NCI-H82 treated with DMSO at 0.1 percent for 48 hours (cell line): ENCODE results near the gene TRAPPC14.
"Not testable (repeated sequence)": the region's sequence is repeated elsewhere in the genome, so short reads cannot be mapped to it uniquely, and the experiment has no call there.

Experiments used
- DNase-seq: peaks from one replicate; lab custom pipeline; 2025; ENCODE audit not compliant: unreplicated experiment; lab: John Stamatoyannopoulos, UW

The TRAPPC14 gene, protein sequence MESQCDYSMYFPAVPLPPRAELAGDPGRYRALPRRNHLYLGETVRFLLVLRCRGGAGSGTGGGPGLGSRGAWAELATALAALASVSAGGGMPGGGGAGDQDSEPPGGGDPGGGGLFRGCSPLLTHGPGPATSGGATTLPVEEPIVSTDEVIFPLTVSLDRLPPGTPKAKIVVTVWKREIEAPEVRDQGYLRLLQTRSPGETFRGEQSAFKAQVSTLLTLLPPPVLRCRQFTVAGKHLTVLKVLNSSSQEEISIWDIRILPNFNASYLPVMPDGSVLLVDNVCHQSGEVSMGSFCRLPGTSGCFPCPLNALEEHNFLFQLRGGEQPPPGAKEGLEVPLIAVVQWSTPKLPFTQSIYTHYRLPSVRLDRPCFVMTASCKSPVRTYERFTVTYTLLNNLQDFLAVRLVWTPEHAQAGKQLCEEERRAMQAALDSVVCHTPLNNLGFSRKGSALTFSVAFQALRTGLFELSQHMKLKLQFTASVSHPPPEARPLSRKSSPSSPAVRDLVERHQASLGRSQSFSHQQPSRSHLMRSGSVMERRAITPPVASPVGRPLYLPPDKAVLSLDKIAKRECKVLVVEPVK

DNA sequence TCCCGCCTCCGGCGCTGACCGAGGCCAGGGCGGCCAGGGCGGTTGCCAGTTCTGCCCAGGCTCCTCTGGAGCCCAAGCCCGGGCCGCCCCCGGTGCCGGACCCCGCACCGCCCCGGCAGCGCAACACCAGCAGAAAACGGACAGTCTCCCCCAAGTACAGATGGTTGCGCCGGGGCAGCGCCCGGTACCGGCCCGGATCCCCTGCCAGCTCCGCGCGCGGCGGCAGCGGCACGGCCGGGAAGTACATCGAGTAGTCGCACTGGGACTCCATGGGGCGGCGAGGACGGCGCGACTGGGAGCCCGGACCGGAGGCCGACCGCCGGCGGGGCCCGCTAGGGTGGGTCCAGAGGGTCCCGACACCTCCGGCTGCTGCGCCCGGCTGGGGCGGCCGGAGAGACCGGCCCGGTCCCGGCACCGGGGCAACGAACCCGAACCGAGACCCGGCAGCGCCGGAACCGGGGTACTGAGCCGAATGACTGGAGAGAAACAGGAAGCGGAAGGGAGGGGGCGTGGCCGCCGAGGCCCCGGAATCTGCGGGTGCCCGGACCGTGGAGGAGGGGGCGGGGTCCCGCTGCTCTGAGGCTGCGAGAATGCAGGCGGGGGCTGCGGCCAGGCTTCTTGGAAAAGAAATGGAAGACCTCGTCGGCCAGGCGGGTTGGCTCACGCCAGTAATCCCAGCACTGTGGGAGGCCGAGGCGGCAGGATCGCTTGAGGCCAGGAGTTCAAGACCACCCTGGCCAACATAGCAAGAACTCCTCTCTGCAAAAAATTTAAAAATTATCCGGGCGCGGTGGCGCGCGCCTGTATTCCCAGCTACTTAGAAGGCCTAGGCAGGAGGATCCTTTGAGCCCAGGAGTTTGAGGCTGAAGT lies at the start of gene TRAPPC14:
TSS of gene TRAPPC14 (minus strand) at position 495 of the 870 bp plus-strand sequence. CDS start at position 271, 224 bp downstream.
- DNase-seq, result peak; percentile 76

DNA sequence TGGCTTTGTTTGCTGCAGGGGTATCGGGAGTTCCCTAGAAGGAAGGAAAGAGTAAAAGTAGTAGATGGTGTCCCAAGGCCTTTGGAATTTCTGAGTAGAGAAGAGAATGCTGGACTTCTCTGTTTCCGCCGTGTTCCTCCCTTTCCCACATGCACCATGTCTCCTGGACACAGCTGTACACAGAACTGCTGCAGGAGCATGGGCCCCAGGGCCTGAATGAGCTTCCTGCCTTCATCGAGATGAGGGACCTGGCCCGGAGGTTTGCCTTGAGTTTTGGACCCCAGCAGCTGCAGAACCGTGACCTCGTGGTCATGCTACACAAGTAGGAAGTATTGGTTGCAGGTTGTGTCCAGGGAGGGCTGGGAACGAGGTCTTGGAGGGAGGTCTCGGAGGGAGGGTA lies 45.9 kb upstream of the TRAPPC14 start:
- no peak for DNase-seq

DNA sequence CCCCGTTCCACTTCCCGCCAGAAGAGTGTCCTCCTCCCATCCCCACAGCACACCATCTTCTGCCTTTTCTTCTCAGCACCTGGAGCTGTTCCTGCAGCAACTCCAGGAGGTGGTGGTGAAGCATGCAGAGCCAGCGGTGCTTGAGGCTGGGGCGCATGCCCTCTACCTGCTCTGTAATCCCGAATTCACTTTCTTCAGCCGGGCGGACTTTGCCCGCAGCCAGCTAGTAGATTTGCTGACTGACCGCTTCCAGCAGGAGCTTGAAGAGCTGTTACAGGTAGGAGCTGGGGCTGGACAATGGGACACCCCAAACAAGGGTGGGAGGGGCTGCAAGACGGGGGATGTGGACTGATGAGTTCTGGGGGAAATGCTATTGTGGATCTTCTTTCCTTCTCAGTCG lies 42.2 kb upstream of the TRAPPC14 start:
- no peak for DNase-seq

DNA sequence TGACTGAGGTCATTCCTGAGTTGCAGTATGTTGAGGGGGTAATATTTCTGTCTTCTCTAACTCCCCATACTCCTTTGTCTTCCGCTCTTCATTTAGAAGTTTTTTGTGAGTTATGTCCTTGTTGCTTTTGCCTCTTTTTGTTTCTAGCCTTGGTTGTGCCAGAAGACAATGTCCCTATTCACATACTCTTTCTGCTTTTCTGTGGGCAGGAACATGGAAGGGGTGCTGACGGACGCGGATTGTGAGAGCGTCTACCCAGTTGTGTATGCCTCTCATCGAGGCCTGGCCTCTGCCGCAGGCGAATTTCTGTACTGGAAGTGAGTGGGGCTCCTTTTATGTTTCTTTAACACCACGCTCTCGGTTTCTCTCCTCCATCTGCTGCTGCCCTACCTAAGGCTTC lies 39.7 kb upstream of the TRAPPC14 start:
- no peak for DNase-seq

DNA sequence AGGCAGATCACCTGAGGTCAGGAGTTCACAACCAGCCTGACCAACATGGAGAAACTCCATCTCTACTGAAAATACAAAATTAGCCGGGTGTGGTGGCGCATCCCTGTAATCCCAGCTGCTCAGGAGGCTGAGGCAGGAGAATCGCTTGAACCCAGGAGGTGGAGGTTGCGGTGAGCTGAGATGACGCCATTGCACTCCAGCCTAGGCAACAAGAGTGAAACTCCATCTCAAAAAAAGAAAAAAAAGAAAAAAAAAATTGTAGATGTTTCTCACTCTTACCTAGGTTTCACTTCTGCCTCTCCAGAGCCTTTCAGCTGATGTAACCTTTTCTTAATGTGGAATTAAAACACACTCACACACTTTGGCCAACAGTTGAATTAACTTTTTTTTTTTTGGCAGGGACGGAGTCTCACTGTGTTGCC lies 37.4 kb upstream of the TRAPPC14 start:
- DNase-seq, result not testable (repeated sequence)

DNA sequence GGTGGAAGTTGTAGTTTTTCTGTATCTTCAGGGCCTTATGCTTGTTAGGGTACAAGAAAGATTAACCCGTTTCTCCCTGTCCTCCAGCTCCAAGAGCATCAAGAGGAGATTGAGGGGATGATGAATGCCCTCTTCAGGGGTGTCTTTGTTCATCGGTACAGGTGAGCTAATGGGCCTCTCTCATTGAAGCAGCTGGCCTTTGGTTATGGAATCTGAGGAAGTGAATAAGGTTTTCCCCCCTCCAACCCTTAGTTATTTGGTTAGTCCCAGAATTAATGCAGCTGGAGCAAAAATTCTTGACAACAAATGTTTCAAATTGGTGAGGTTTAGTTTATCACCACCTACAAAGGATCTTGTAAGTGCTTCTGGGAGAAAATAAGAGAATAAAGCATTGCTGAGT lies 36.7 kb upstream of the TRAPPC14 start:
- no peak for DNase-seq

DNA sequence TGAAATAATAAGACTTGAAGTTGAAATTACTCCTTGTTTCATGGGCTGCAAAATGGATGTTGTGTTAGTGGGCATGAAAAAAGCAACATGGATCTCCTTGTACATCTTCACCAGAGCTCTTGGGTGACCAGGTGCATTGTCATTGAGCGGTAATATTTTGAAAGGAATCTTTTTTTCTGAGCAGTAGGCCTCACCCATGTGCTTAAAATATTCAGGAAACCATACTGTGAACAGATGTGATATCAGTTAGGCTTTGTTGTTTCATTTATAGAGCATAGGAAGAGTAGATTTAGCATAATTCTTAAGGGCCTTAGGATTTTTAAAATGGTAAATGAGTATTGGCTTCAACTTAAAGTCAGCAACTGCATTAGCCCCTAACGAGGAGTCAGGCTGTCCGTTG lies 34.4 kb upstream of the TRAPPC14 start:
- DNase-seq, result no peak

DNA sequence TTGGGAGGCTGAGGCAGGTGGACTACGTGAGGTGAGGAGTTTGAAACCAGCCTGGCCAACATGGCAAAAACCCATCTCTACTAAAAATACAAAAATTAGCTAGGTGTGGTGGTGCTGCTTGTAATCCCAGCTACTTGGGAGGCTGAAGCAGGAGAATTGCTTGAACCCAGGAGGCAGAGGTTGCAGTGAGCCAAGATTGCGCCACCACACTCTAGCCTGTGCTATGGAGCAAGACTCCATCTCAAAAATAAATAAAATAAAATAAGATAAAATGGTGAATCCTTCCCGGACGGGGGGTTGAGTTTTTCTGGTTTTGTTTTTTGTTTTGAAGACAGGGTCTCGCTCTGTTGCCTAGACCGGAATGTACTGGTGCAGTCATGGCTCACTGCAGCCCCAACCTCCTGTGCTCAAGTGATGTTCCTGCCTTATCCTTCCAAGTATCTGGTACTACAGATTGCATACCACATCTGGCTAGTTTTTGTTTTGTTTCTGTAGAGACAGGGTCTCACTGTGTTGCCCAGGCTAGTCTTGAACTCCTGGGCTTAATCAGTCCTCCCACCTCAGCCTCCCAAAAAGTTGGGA lies 33.8 kb upstream of the TRAPPC14 start:
- DNase-seq, result not testable (repeated sequence)

DNA sequence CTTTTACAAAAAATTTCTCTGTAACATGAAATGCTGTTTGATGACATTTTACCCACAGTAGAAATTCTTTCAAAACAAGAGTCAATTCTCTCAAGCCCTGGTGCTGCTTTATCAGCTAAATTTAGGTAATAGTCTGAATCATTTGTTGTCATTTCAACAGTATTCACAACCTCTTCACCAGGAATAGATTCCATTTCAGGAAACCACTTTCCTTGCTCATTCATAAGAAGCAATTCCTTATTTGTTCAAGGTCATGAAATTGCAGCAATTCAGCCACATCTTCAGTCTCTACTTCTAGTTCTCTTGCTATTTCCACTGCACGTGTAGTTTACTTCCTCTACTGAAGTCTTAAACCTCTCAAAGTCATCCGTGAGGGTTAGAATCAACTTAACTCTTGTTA lies 33.3 kb upstream of the TRAPPC14 start:
- no peak for DNase-seq

DNA sequence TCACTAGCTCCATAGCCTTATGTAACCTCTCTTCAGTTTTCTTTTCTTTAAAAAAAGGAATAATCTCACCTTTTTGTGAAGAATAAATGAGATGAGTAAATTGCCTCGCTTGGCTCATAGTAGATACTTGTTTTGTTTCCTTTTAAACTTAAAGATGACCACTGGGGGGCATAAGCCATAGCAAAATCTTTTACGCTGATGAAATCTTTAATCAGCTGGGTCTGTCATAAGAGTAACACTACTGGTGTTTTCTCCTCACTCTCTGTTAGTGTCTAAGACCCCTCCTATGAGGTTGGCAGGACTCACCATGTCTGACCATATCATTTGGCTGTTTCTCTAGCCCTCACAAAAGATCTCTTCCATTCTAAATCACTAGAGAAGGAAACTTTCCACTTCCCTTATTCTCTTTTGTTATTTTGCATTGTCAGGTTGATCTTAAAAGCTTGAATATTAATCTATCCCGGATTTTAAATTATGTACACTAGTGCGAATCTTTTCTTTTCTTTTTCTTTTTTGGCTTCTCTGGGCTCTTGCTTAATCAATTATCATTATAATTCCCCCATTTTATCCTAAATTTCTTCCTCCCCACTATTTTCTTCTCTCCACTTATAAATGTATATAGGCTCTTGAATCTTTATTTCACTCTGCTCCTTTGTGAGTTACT lies 31.7 kb upstream of the TRAPPC14 start:
- no peak for DNase-seq

DNA sequence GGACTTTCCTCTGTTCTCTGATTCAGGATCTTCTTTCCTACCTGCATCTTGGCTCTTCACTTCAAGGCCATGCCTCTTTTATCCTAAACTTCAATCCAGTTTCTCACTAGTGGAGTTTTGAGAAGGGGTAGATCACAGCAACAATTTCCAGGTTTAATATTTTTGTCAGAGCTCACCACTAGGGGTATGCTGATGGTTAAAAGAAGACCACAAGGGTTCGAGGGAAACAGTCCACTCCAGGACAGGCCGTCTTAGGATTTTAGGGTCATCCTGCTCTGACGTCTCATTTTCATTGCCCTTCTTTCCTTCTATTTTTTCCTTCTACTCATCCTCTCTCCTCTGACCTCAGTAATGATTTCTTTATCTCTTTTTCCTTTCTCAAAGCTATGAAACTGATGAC lies 30.5 kb upstream of the TRAPPC14 start:
- DNase-seq, result no peak

DNA sequence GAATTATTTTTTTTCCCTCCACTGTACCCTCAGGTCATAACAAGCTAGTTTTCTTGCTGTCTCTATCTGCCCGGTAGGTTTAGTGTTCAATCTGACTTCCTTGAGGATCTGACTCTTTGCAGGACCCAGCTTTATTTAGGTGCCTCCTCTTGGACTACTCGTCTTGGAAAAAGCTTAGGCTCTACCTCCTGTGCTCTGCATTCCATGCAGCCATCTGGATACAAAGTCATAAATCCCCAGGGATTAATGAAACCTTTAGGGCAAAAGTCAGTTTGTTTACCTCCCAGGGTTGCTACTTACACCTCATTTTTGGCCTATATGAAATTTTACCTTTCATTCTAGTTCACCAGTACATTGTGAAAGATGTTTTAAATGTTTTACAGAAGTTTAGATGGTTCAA lies 27.2 kb upstream of the TRAPPC14 start:
- peak; percentile 77 for DNase-seq

DNA sequence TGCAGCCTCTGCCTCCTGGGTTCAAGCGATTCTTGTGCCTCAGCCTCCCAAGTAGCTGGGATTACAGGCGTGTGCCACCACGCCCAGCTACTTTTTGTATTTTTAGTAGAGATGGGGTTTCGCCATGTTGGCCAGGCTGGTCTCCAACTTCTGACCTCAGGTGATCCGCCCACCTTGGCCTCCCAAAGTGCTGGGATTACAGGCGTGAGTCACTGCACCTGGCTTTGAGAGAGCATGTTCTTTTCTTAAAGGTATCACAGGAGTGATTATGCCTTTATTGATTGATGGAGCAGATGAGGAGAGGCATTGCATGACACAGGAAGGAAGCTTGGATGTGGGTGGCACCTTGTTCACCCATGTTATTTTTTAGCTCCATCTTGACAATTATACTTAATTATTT lies 24.6 kb upstream of the TRAPPC14 start:
- DNase-seq, result not testable (repeated sequence)

DNA sequence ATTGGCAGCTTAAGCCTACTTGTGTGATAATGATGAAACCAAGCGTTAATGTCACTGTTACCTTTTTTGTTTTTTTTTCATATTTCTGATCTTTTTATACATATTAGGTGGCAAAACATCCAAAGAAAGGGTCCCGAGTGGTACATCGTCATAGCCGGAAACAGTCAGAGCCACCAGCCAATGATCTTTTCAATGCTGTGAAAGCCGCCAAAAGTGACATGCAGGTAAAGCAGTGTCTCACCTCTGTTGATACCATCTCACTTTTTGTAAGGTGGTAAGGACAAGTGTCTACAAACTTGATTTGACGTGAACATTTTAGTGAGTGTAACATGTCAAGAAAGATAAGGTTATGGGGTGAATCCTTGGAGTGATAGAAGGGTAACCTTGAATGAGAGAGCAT lies 24.1 kb upstream of the TRAPPC14 start:
- not testable (repeated sequence) for DNase-seq

DNA sequence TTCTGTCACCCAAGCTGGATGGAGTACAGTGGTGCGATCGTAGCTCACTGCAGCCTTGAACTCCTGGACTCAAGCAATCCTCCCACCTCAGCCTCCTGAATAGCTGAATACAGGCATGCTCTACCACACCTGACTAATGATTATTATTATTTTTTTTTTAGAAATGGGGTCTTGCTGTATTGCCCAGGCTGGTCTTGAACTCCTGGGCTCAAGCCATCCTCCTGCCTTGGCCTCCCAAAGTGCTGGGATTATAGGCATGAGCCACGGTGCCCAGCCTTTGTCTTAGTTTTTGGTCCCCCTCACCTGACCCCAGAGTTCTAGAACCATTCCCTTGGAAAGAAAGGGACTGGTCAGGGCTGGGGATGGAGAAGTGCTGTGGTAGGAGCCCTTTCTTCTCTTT lies 21.6 kb upstream of the TRAPPC14 start:
- DNase-seq, result not testable (repeated sequence)

DNA sequence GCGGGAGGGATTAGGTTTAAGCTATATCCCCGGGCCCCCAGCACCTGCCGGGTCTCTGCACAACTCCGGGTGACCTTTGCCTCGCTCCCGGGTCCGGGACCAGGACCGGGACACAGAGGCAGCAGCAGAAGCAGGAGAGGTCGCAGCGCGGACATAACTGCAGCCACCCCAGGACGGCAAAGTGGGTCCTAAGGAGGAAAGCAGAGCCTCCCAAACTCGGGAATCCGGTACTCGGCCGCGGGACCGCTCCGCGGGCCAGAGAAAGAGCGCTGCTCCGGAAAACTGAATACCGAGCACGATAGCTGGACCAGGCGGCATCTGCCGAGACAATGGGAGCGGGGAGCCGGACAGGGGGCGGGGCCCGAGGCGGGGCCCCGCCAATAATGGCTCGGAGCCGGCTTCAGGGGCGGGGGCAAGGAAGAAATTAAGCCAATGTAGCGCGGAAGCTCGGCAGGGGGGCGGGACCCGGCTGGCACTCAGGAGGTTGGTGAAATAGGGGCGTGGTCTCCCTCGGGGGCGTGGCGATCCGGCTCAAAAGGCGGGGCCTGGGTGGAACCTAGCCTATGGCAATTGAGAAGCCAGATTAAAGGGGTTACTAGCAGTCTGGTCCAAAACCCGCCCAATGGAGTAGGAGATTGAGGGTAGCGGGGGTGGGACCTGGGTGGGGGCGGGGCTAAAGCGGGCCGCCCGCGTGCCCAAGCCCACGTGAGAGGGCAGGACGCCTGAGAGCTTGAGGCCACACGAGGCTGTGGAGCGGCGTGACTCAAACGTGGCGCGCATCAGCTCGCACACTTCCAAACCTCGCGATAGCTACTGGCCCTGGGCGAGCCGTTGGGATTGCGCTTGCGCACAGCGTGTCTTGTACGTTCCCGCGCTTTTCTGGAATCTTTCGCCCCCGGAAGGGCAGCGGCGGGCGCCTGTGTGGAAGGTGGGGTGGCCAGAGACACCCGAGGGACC lies 18.8 kb upstream of the TRAPPC14 start, which contains the start of the genes GPC2 and STAG3:
TSS of gene GPC2 (minus strand) at position 337 of the 957 bp plus-strand sequence. CDS start at position 155, 182 bp downstream.
TSS of gene STAG3 (plus strand) at position 874 of the 957 bp plus-strand sequence. CDS start 2,639 bp downstream, outside the sequence.
- peak; percentile 92 for DNase-seq

DNA sequence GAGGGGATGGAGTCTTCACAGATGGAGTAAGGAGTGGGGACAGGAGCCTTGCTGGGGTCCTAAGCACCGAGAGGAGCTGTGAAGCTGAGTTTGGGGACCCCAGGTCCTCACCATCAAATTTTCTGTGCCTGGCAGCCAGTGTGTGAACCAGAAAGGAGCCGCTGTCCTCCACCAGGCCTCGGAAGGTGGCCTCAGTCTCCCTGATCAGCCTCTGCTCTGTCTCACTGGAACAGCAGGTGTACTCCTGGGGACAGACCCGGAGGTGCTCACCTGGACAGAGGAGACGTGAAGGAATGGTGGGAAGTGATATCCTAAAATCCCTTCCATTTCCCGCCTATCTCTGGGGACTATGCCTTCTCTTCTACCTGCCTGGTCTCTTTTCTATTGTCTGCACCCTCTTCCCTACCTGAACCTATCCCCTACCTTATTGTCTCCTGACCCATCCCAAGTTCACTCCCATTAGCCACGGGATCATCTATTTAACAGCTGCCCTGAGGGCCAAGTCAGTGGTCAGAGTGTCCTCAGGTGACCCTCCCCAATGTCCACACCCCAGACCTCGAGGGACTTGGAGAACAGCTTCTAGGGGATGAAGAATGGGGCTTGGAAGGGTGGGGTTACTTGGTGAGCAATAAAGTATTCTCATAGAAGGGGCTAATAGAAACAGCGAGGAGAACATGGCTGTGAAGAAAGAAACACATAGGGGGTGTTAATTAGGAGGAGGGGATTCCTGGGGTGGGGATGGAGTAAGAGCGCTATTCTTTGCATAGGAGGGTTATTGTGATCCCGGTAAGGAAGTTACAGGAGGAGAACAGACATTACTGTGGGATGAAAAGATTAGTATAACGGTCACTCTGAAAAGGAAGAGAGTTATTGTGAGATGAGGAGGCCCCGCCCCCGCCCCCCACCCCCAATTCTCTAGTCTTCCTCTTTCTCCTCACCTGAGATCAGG lies 17.8 kb upstream of the TRAPPC14 start:
- DNase-seq, result no peak

DNA sequence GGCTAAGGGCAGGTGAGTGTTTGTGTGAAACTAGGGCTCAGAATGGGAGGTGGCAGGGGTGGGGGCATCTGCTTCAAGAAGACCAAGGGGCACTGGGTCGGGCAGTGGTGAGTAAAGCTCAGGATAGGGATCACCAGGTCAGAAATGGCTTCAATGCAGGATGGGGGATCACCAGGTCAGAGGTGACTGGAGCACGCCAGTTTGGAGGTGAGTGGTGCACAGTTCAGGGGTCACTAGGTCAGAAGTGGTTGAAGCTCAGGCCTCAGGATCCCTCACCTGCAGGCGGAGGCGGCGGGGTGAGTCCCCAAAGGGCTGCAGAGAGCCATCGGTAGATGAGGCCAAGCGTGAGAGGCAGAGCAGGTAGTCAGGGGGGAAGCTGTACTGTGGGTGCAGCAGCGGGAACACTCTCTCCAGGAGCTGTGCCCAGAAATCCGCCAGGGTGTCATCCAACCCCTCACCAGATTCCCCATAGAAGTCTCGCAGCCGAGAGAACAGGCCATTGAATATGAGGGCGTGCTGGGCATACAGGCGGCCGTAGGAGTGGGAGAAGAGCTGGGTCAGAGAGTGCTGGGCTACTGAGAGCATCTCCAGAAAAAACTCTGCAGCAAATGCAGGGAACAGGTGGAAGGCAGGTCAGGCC lies 16.9 kb upstream of the TRAPPC14 start:
- DNase-seq, result no peak
